HepG2 (cell line): ENCODE measurements around the gene ZNF445.

Experiments used
- HMGA1 ChIP-seq: sonication (generic); formaldehyde crosslinking; conservative IDR thresholded peaks from 2 replicates; pipeline ENCODE4 v1.4.0; 2020; ENCODE audit warnings: missing genetic modification reagents
- NCOA2 ChIP-seq: sonication (generic); formaldehyde crosslinking; IDR thresholded peaks from 2 replicates; pipeline ENCODE4 v1.8.0; 2022; ENCODE audit warnings: inconsistent platforms
- SIN3A ChIP-seq: IDR thresholded peaks from 2 replicates; pipeline ENCODE4 v1.6.1; 2011; ENCODE audit warnings: low read depth, mild to moderate bottlenecking, control low read depth, low read length, borderline replicate concordance

GRCh38 chr3:44444437-44444836 lies 33.0 kb downstream of the ZNF445 start:
- TF ChIP-seq HMGA1 (CRISPR knock-in tag) (no peak), SIN3A (no peak), NCOA2 (no peak)
